Prostate gland (tissue), 2 donors: ENCODE measurements around the gene LGR6. TPM values are rescaled to one million over a fixed set of nuclear protein-coding genes. Genes with fewer than 3 reads are reported as not detected.

ENCODE experiments used
- DNase-seq: peaks from one replicate; pipeline ENCODE4 v3.0.0-alpha.2; 2019; ENCODE audit warnings: low spot score
- H3K27ac ChIP-seq, 2 donors: fragments of 200-600 bp; sonication (generic); 2 replicates each; pipeline ENCODE4 v1.5.1; 2017 to 2019
- H3K27me3 ChIP-seq: fragments of 200-600 bp; sonication (generic); replicated peaks from 2 replicates; pipeline ENCODE4 v1.5.1; 2019; ENCODE audit not compliant: insufficient read depth
- H3K36me3 ChIP-seq, 2 donors: fragments of 200-600 bp; sonication (generic); 1 replicate in 1 of 2; 2 replicates in 1 of 2; pipeline versions ENCODE4 v1.5.1 to v1.8.1; 2017 to 2019
- H3K4me1 ChIP-seq: fragments of 200-600 bp; sonication (generic); replicated peaks from 2 replicates; pipeline ENCODE4 v1.5.1; 2019
- H3K4me3 ChIP-seq, 2 donors: fragments of 200-600 bp; sonication (generic); 2 replicates each; pipeline ENCODE4 v1.5.1; 2017 to 2019
- H3K9me3 ChIP-seq: fragments of 200-600 bp; sonication (generic); 2 replicates; pipeline ENCODE4 v1.5.1; 2017
- CTCF ChIP-seq, 4 experiments: fragments of 200-600 bp in 2 of 4; fragments of 450-650 bp in 2 of 4; sonication (generic) in 2 of 4; IDR thresholded peaks; 1 replicate in 3 of 4; 2 replicates in 1 of 4; pipeline ENCODE4 v1.5.1; 2016 to 2019; ENCODE audit warnings: antibody characterized with exemption in 4 of 4, mild to moderate bottlenecking in 2 of 4, moderate library complexity in 2 of 4
- POLR2A ChIP-seq: fragments of 450-650 bp; IDR thresholded peaks from one replicate; pipeline ENCODE4 v1.6.1; 2016; ENCODE audit warnings: antibody characterized with exemption, mild to moderate bottlenecking
- POLR2AphosphoS5 ChIP-seq: sonication (generic); formaldehyde crosslinking; IDR thresholded peaks from one replicate; pipeline ENCODE4 v1.6.1; 2017; ENCODE audit warnings: antibody characterized with exemption
- WGBS: methylation state at CpG from one replicate; pipeline ENCODE4 v1.1.5; 2018; 5-methylcytosine and 5-hydroxymethylcytosine counted together
- intact Hi-C: fragments of 100-400 bp; cut with DNase I; formaldehyde crosslinking; loops from one replicate; pipeline ENCODE4 v1.14.2; 2022
- total RNA-seq, 2 donors: library from RNA; depleted of rRNA; stranded (reverse); fragments of >200 nt; gene quantifications; one replicate each; pipeline ENCODE4 v1.1.0, GENCODE V29; 2016

Gene LGR6
- total RNA-seq, 2 donors from 2014 or later, result 8.0 to 25.6 TPM

DNA sequence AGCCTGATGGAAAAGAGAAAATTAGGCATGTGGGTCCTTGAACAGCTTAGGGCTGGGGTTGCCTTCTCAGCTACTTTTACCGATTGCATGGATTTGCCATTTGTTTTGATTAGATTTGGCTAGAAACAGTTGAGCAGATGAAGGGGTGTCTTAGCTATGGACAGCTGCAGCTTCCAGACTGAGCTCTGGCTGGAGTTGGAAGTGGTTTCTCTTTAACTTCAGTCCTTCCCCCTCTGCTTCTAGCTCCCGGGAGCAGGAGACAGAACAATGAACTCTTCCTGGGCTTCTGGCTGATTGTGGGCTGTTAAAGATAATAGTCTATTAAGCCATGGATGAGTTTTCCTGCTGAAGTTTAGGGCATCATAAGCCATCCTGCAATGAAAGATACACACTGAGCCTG, 97.4 kb downstream of the LGR6 start:
- no peak for DNase-seq
- WGBS, result 69% methylated on average over 2 of the region's 2 CpGs
- no peak overlapping the region for H3K4me3 ChIP-seq
- intact Hi-C loops, result no loop called here
- H3K27ac ChIP-seq, result no peak overlapping the region
- no peaks in the 10 kb centered on the region for H3K36me3 ChIP-seq
- H3K4me1 ChIP-seq, result no peaks in the 10 kb centered on the region
- no peaks in the 10 kb centered on the region for H3K27me3 ChIP-seq
- H3K9me3 ChIP-seq, result no peaks in the 10 kb centered on the region
- TF ChIP-seq POLR2A (no peak), POLR2AphosphoS5 (no peak), CTCF (IDR thresholded peaks at IDR 0.05) (no peak)

DNA sequence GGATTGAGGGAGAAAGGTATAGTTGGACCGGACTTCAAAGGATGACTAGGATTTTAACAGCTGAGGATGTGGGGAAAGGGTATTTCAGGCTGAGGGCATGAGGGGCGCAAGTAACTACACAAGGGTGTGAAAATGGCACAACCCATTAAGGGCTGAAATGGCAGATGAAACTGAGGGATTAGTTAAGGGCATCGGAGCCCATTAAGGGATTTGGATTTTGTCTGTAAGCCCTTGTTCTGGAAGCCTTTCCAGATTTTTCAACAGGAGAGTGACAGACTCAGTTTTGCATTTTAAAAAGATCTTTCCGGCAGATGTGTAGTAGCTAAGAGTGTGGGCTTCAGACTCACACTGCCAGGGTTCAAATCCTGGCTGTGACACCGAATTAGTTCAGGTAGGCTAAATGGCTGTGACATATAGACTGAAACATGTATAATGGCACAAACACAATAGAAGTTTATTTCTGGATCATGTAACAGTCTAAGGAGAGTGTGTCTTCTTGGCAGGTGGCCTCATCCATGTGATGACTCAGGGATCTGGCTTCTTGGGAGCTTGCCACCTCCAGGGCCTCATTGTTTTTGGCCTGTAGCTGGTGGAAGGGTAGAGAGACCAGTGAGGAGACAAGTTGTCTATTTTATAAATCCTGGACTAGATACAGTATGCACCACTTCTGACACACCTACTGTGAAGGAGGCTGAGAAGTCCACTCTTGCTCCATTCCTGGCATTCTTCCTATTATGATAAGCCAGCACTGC, 98.5 kb downstream of the LGR6 start:
- no peak for DNase-seq
- TF ChIP-seq POLR2AphosphoS5 (no peak), CTCF (IDR thresholded peaks at IDR 0.05) (no peak), POLR2A (no peak)
- WGBS, result 82% methylated on average over 5 of the region's 5 CpGs
- intact Hi-C loops, result no loop called here
- Histone ChIP-seq H3K36me3 (no peaks in the 10 kb centered on the region), H3K27ac (no peak overlapping the region), H3K27me3 (no peaks in the 10 kb centered on the region), H3K9me3 (no peaks in the 10 kb centered on the region), H3K4me3 (no peak overlapping the region), H3K4me1 (no peaks in the 10 kb centered on the region)

DNA sequence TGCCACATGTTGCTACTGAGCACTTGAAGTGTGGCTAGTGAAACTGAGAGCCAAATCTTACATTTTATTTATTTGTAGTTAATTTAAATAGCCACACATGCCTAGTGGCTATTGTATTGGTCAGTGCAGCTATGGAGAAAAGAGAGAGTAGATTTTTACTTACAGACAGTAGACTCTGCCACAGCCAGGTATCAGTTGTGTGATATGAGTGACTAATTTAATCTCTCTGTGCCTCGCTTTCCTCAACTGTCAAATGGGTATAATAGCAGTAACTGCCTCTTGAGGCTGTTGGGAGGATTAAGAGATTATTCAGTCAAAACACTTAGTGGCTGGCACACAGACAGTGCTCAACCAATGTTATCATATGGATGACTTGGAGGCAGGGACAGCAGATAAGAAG, 99.2 kb downstream of the LGR6 start:
- no peak for DNase-seq
- H3K27me3 ChIP-seq, result no peaks in the 10 kb centered on the region
- 92% methylated on average over 1 of the region's 1 CpG for WGBS
- intact Hi-C loops, result no loop called here
- H3K4me1 ChIP-seq, result no peaks in the 10 kb centered on the region
- no peak overlapping the region for H3K4me3 ChIP-seq
- H3K27ac ChIP-seq, result no peak overlapping the region
- H3K9me3 ChIP-seq, result no peaks in the 10 kb centered on the region
- H3K36me3 ChIP-seq, result no peaks in the 10 kb centered on the region
- TF ChIP-seq CTCF (IDR thresholded peaks at IDR 0.05), result no peak
- TF ChIP-seq POLR2AphosphoS5, result no peak
- no peak for TF ChIP-seq POLR2A

DNA sequence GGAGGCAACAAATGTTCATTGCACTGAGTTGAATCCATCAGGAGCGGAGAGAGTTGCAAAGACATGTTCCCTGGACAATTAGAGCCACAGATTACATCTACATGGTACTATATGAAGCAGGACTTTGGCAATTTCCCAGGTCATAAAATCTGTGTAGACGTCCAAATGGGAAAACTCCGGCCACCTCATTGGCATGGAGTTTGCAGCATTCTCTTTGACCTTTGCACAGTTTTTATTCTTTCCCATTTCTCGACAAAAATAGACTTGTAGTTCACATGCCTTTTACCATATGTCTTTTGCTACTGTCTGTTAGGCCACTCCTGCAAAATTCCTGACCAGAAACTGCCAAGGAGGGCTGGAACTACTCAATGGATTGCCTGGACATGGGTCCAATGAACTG, 100.0 kb downstream of the LGR6 start:
- no peak overlapping the region for H3K4me3 ChIP-seq
- no peaks in the 10 kb centered on the region for H3K4me1 ChIP-seq
- 31% methylated on average over 4 of the region's 4 CpGs for WGBS
- no peak for DNase-seq
- no peak overlapping the region for H3K27ac ChIP-seq
- TF ChIP-seq POLR2A (no peak), CTCF (IDR thresholded peaks at IDR 0.05) (no peak), POLR2AphosphoS5 (no peak)
- intact Hi-C loops, result no loop called here
- H3K36me3 ChIP-seq, result no peaks in the 10 kb centered on the region
- no peaks in the 10 kb centered on the region for H3K9me3 ChIP-seq
- H3K27me3 ChIP-seq, result no peaks in the 10 kb centered on the region

GRCh38 chr1:202302166-202302565, 108.6 kb downstream of the LGR6 start:
- H3K4me1 ChIP-seq, result no peaks in the 10 kb centered on the region
- H3K4me3 ChIP-seq, result no peak overlapping the region
- no peak overlapping the region for H3K27ac ChIP-seq
- intact Hi-C loops, result no loop called here
- no peaks in the 10 kb centered on the region for H3K9me3 ChIP-seq
- no peaks in the 10 kb centered on the region for H3K27me3 ChIP-seq
- DNase-seq, result no peak
- no peaks in the 10 kb centered on the region for H3K36me3 ChIP-seq
- TF ChIP-seq CTCF (IDR thresholded peaks at IDR 0.05), result no peak
- TF ChIP-seq POLR2A, result no peak
- TF ChIP-seq POLR2AphosphoS5, result no peak
- 97% methylated on average over 9 of the region's 9 CpGs for WGBS
